K562 (cell line): ENCODE results near the gene POLK. TPM values are rescaled to one million over a fixed set of nuclear protein-coding genes. Genes with fewer than 3 reads are reported as not detected.
A peak's percentile ranks its signal among the peaks of the same experiment; 100 is the strongest.

ENCODE experiments used
- EGR1 ChIP-seq: fragments of 450-650 bp; conservative IDR thresholded peaks from 2 replicates; pipeline ENCODE4 v1.6.1; 2017; ENCODE audit warnings: mild to moderate bottlenecking
- HCFC1 ChIP-seq: IDR thresholded peaks from 2 replicates; pipeline ENCODE4 v1.6.1; 2012; ENCODE audit warnings: low read depth, low read length, improper control_type of control experiment
- POLR2AphosphoS5 ChIP-seq: IDR thresholded peaks from 2 replicates; pipeline ENCODE4 v1.6.1; 2011; ENCODE audit warnings: mild to moderate bottlenecking, low read depth, low read length, moderate library complexity; ENCODE audit not compliant: control insufficient read depth, insufficient read depth
- RFX5 ChIP-seq: IDR thresholded peaks from 2 replicates; pipeline ENCODE4 v1.6.1; 2011; ENCODE audit warnings: low read depth, mild to moderate bottlenecking, improper control_type of control experiment, low read length
- SMARCB1 ChIP-seq: IDR thresholded peaks from 2 replicates; pipeline ENCODE4 v1.6.1; 2011; ENCODE audit warnings: improper control_type of control experiment, low read depth; ENCODE audit not compliant: insufficient read length
- SMC3 ChIP-seq: conservative IDR thresholded peaks from 2 replicates; pipeline ENCODE4 v1.6.1; 2011; ENCODE audit warnings: low read depth, low read length, improper control_type of control experiment; ENCODE audit not compliant: insufficient read depth
- SRSF3 ChIP-seq: fragments of 200-400 bp; formaldehyde crosslinking; IDR thresholded peaks from 2 replicates; pipeline ENCODE4 v1.6.1; 2016; ENCODE audit warnings: mild to moderate bottlenecking, low read length, moderate library complexity; ENCODE audit not compliant: insufficient read depth
- THRAP3 ChIP-seq: fragments of 450-650 bp; IDR thresholded peaks from 2 replicates; pipeline ENCODE4 v1.6.1; 2016; ENCODE audit warnings: mild to moderate bottlenecking, inconsistent platforms, borderline replicate concordance
- ZNF197 ChIP-seq: fragments of 200-800 bp; sonication (Bioruptor generic); IDR thresholded peaks from 2 replicates; pipeline ENCODE4 v1.6.1; 2016; ENCODE audit warnings: low read depth, missing genetic modification characterization, missing compliant biosample characterization
- ZNF445 ChIP-seq: fragments of 250-450 bp; sonication (Bioruptor Pico); IDR thresholded peaks from 2 replicates; pipeline ENCODE4 v1.4.0; 2020; ENCODE audit warnings: low read depth, mild to moderate bottlenecking, moderate library complexity
- polyA plus RNA-seq, 8 experiments: library from polyadenylated mRNA; depleted of rRNA in 4 of 8; stranded (reverse) in 5 of 8; unstranded in 3 of 8; fragments of >200 nt; fragmentation: Nextera tagmentation in 2 of 8; fragmentation: Illumina TruSeq in 1 of 8; extraction: Ambion mirVana in 2 of 8; extraction: Trizol in 1 of 8; gene quantifications; 2 replicates each; pipeline versions ENCODE4 v1.2.1 to v1.2.3, GENCODE V29; 2011 to 2014; ENCODE audit warnings: inconsistent platforms in 1 of 8, missing spikeins in 1 of 8
- total RNA-seq, 7 experiments: library from RNA; depleted of rRNA in 6 of 7; stranded (reverse); fragments of >200 nt in 6 of 7; fragmentation: Illumina TruSeq in 2 of 7; extraction: Trizol in 2 of 7; gene quantifications; 2 replicates each; pipeline versions ENCODE4 v1.2.1 to v1.2.3, GENCODE V29; 2011 to 2021; ENCODE audit warnings: low replicate concordance in 1 of 7
- TF ChIP-seq, protein P1 (sequence below): fragments of 150-350 bp; IDR thresholded peaks from 2 replicates; pipeline ENCODE4 v1.6.1; 2014; ENCODE audit warnings: low read depth, mild to moderate bottlenecking, low read length, borderline replicate concordance
- TF ChIP-seq, protein P2 (sequence below): sonication (generic); formaldehyde crosslinking; IDR thresholded peaks from 2 replicates; pipeline ENCODE4 v1.4.0; 2020; ENCODE audit warnings: mild to moderate bottlenecking, missing genetic modification reagents
- TF ChIP-seq, protein P3 (sequence below): sonication (generic); formaldehyde crosslinking; IDR thresholded peaks from 2 replicates; pipeline ENCODE4 v1.8.0; 2023; ENCODE audit warnings: mild to moderate bottlenecking, missing genetic modification reagents

Gene POLK
- total and polyA plus RNA-seq, 9 of the 15 experiments (the other 6 are each of a cell fraction or from before 2014, with no cell fraction given) = 6.1 to 31.6 (median 16.5) TPM

DNA sequence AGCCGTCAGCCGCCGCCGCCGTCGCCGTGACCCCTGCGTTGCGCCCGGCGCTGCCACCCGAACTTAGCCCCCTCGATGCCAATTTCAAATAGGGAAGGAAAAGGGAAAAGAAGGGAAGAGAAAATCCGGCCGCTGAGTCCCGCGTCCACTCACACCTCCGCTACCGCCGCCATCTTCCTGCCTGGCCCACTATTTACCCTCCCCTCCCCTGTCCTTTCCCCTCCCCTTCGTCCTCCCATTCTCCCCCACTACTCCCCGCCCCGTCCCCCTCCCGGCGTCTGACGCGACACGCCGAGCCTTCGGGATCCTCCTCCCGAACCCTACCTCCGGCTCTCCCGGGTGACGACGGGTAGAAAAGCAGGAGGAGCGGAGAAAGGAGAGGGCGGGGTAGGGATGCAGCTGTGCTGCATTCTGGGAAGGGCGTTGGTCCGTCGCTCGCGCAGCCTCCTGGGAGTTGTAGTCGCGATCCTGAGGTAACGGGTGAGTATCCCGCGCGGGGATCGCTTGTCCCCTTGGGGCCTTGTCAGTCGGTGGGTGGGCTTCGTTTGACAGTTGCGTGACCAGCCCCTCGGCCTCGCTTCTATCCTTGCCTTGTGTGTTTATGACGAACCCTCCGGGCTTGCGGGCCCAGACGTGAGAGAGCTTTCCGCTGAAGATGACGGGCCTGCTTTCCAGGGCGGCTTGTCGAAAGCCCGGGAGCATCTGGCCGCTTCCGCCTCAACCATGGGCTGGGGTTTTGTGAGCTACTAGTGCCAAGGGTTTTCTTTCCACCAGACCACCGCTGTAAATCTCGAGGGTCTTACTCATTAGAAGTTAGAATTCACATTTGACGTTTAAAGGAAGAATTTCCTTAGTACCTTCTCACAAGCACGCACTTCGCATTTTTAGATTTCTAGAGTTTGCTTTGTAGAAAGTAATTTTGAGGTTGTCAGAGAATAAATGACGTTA is at the start of gene POLK, which contains the start of gene CERT1 (continued):
- TF ChIP-seq, protein P1, sequence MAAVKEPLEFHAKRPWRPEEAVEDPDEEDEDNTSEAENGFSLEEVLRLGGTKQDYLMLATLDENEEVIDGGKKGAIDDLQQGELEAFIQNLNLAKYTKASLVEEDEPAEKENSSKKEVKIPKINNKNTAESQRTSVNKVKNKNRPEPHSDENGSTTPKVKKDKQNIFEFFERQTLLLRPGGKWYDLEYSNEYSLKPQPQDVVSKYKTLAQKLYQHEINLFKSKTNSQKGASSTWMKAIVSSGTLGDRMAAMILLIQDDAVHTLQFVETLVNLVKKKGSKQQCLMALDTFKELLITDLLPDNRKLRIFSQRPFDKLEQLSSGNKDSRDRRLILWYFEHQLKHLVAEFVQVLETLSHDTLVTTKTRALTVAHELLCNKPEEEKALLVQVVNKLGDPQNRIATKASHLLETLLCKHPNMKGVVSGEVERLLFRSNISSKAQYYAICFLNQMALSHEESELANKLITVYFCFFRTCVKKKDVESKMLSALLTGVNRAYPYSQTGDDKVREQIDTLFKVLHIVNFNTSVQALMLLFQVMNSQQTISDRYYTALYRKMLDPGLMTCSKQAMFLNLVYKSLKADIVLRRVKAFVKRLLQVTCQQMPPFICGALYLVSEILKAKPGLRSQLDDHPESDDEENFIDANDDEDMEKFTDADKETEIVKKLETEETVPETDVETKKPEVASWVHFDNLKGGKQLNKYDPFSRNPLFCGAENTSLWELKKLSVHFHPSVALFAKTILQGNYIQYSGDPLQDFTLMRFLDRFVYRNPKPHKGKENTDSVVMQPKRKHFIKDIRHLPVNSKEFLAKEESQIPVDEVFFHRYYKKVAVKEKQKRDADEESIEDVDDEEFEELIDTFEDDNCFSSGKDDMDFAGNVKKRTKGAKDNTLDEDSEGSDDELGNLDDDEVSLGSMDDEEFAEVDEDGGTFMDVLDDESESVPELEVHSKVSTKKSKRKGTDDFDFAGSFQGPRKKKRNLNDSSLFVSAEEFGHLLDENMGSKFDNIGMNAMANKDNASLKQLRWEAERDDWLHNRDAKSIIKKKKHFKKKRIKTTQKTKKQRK = no peak
- TF ChIP-seq POLR2AphosphoS5 = peak; percentile 21; the same call in 1 of the 2 replicates
- no peak for TF ChIP-seq SMARCB1
- peak; percentile 20; the same call in 1 of the 2 replicates for TF ChIP-seq ZNF197 (CRISPR knock-in tag)
- TF ChIP-seq ZNF445 = 0 out of 2 replicates have a peak, but pooled peaks have one; percentile 58
- peak; percentile 94 for TF ChIP-seq HCFC1
- TF ChIP-seq RFX5 = no peak
- no peak; the same call in 1 of the 2 replicates for TF ChIP-seq EGR1
- TF ChIP-seq, protein P2, sequence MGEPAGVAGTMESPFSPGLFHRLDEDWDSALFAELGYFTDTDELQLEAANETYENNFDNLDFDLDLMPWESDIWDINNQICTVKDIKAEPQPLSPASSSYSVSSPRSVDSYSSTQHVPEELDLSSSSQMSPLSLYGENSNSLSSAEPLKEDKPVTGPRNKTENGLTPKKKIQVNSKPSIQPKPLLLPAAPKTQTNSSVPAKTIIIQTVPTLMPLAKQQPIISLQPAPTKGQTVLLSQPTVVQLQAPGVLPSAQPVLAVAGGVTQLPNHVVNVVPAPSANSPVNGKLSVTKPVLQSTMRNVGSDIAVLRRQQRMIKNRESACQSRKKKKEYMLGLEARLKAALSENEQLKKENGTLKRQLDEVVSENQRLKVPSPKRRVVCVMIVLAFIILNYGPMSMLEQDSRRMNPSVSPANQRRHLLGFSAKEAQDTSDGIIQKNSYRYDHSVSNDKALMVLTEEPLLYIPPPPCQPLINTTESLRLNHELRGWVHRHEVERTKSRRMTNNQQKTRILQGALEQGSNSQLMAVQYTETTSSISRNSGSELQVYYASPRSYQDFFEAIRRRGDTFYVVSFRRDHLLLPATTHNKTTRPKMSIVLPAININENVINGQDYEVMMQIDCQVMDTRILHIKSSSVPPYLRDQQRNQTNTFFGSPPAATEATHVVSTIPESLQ (CRISPR knock-in tag) = no peak
- TF ChIP-seq, protein P3, sequence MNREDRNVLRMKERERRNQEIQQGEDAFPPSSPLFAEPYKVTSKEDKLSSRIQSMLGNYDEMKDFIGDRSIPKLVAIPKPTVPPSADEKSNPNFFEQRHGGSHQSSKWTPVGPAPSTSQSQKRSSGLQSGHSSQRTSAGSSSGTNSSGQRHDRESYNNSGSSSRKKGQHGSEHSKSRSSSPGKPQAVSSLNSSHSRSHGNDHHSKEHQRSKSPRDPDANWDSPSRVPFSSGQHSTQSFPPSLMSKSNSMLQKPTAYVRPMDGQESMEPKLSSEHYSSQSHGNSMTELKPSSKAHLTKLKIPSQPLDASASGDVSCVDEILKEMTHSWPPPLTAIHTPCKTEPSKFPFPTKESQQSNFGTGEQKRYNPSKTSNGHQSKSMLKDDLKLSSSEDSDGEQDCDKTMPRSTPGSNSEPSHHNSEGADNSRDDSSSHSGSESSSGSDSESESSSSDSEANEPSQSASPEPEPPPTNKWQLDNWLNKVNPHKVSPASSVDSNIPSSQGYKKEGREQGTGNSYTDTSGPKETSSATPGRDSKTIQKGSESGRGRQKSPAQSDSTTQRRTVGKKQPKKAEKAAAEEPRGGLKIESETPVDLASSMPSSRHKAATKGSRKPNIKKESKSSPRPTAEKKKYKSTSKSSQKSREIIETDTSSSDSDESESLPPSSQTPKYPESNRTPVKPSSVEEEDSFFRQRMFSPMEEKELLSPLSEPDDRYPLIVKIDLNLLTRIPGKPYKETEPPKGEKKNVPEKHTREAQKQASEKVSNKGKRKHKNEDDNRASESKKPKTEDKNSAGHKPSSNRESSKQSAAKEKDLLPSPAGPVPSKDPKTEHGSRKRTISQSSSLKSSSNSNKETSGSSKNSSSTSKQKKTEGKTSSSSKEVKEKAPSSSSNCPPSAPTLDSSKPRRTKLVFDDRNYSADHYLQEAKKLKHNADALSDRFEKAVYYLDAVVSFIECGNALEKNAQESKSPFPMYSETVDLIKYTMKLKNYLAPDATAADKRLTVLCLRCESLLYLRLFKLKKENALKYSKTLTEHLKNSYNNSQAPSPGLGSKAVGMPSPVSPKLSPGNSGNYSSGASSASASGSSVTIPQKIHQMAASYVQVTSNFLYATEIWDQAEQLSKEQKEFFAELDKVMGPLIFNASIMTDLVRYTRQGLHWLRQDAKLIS (CRISPR knock-in tag) = peak; percentile 81
- no peak for TF ChIP-seq SRSF3
- no peak for TF ChIP-seq THRAP3
- TF ChIP-seq SMC3 = no peak
